Neural cell (in vitro differentiated cells): ENCODE measurements around the gene EFCAB8. TPM values are rescaled to one million over a fixed set of nuclear protein-coding genes. Genes with fewer than 3 reads are reported as not detected.

Experiments used
- H2AFZ ChIP-seq: fragments of 200-600, 300-800 bp; sonication (generic), shearing (Covaris generic); 2 replicates; pipeline ENCODE4 v1.6.0; 2014; ENCODE audit warnings: low read depth, mild to moderate bottlenecking, antibody characterized with exemption, low read length, moderate library complexity
- H3F3A ChIP-seq: fragments of 200-600 bp; shearing (Covaris generic); 2 replicates; pipeline ENCODE4 v1.6.1; 2016; ENCODE audit warnings: mild to moderate bottlenecking, moderate library complexity, mixed read lengths, antibody characterized with exemption, low read length; ENCODE audit not compliant: insufficient read depth, poor library complexity, severe bottlenecking
- H3K27ac ChIP-seq: fragments of 200-600, 300-800 bp; sonication (generic), shearing (Covaris generic); 2 replicates; pipeline ENCODE4 v1.5.1; 2014; ENCODE audit warnings: mild to moderate bottlenecking, low read length, moderate library complexity
- H3K27me3 ChIP-seq: fragments of 300-800, 200-600 bp; sonication (generic), shearing (Covaris generic); 2 replicates; pipeline ENCODE4 v1.6.0; 2014; ENCODE audit warnings: mild to moderate bottlenecking, low read depth, low read length, moderate library complexity; ENCODE audit not compliant: insufficient read depth
- H3K36me3 ChIP-seq: fragments of 300-800, 200-600 bp; sonication (generic), shearing (Covaris generic); 2 replicates; pipeline ENCODE4 v1.5.1; 2014; ENCODE audit warnings: mild to moderate bottlenecking, antibody characterized with exemption, low read length, moderate library complexity; ENCODE audit not compliant: insufficient read depth
- H3K4me2 ChIP-seq: fragments of 300-800, 200-600 bp; sonication (generic), shearing (Covaris generic); 2 replicates; pipeline ENCODE4 v1.6.0; 2014; ENCODE audit warnings: mild to moderate bottlenecking, low read length
- H3K4me3 ChIP-seq: fragments of 300-800, 200-600 bp; sonication (generic), shearing (Covaris generic); 2 replicates; pipeline ENCODE4 v1.5.1; 2014; ENCODE audit warnings: mild to moderate bottlenecking, low read length, moderate library complexity
- H3K79me2 ChIP-seq: fragments of 200-600 bp; shearing (Covaris generic); replicated peaks from 2 replicates; pipeline ENCODE4 v1.6.0; 2014; ENCODE audit warnings: mild to moderate bottlenecking, low read length, moderate library complexity; ENCODE audit not compliant: insufficient read depth
- H3K9ac ChIP-seq: fragments of 300-800, 200-600 bp; sonication (generic), shearing (Covaris generic); 2 replicates; pipeline ENCODE4 v1.6.1; 2016; ENCODE audit warnings: mild to moderate bottlenecking, low read length, mixed read lengths
- H3K9me2 ChIP-seq: fragments of 200-600 bp; shearing (Covaris generic); 2 replicates; pipeline ENCODE4 v1.6.1; 2016; ENCODE audit warnings: mild to moderate bottlenecking, low read length, mixed read lengths; ENCODE audit not compliant: insufficient read depth
- H3K9me3 ChIP-seq: fragments of 200-600, 300-800 bp; sonication (generic), shearing (Covaris generic); 2 replicates; pipeline ENCODE4 v1.6.1; 2016; ENCODE audit warnings: mild to moderate bottlenecking, mixed run types, low read length, moderate library complexity, mixed read lengths
- H4K20me1 ChIP-seq: fragments of 200-600 bp; shearing (Covaris generic); 2 replicates; pipeline ENCODE4 v1.6.1; 2016; ENCODE audit warnings: mild to moderate bottlenecking, mixed run types; ENCODE audit not compliant: insufficient read depth
- CTCF ChIP-seq: fragments of 450-650 bp; IDR thresholded peaks from 2 replicates; pipeline ENCODE4 v1.5.1; 2014; ENCODE audit warnings: antibody characterized with exemption, mild to moderate bottlenecking, moderate library complexity; ENCODE audit not compliant: poor library complexity, severe bottlenecking
- EZH2 ChIP-seq: fragments of 200-600, 300-800 bp; shearing (Covaris generic), sonication (generic); IDR thresholded peaks from 2 replicates; pipeline ENCODE4 v1.6.1; 2014; ENCODE audit warnings: antibody characterized with exemption, low read length, borderline replicate concordance, mild to moderate bottlenecking; ENCODE audit not compliant: insufficient read depth, poor library complexity, severe bottlenecking
- MXI1 ChIP-seq: fragments of 450-650 bp; conservative IDR thresholded peaks from 2 replicates; pipeline ENCODE4 v1.6.1; 2014; ENCODE audit warnings: antibody characterized with exemption, mild to moderate bottlenecking; ENCODE audit not compliant: poor library complexity, severe bottlenecking
- POLR2AphosphoS5 ChIP-seq: IDR thresholded peaks from 2 replicates; pipeline ENCODE4 v1.6.1; 2012
- RAD21 ChIP-seq: fragments of 450-650 bp; conservative IDR thresholded peaks from 2 replicates; pipeline ENCODE4 v1.6.1; 2014; ENCODE audit warnings: antibody characterized with exemption, mild to moderate bottlenecking, moderate library complexity
- REST ChIP-seq: IDR thresholded peaks from 2 replicates; pipeline ENCODE4 v1.6.1; 2012; ENCODE audit warnings: borderline replicate concordance
- SMC3 ChIP-seq: fragments of 450-650 bp; conservative IDR thresholded peaks from 2 replicates; pipeline ENCODE4 v1.6.1; 2014; ENCODE audit warnings: antibody characterized with exemption, mild to moderate bottlenecking, moderate library complexity; ENCODE audit not compliant: poor library complexity
- TAF1 ChIP-seq: IDR thresholded peaks from 2 replicates; pipeline ENCODE4 v1.6.1; 2012; ENCODE audit warnings: low read depth
- polyA minus RNA-seq: library from RNA; depleted of rRNA, polyadenylated mRNA; stranded (reverse); fragments of >200 nt; gene quantifications from 2 replicates; pipeline ENCODE4 v1.2.3, GENCODE V29; 2014
- polyA plus RNA-seq: library from polyadenylated mRNA; depleted of rRNA; stranded (reverse); fragments of >200 nt; gene quantifications from 2 replicates; pipeline ENCODE4 v1.2.3, GENCODE V29; 2014

EFCAB8 gene
- not detected in 2 replicates for polyA plus RNA-seq
- not detected in 2 replicates for polyA minus RNA-seq

- H3K4me3 ChIP-seq, result no peak within 1 kb of the TSS
- H3K4me2 ChIP-seq, result no peak within 1 kb of the TSS
- H4K20me1 ChIP-seq, result no peaks in the 10 kb centered on the region
- no peaks in the 10 kb centered on the region for H3K9me2 ChIP-seq
- no peaks in the 10 kb centered on the region for H3K36me3 ChIP-seq
- no peak within 1 kb of the TSS for H3K9ac ChIP-seq
- TF ChIP-seq REST, result no peak
- TF ChIP-seq POLR2AphosphoS5, result no peak
- TF ChIP-seq MXI1, result no peak
- TF ChIP-seq RAD21, result no peak
- no peak for TF ChIP-seq TAF1
- TF ChIP-seq EZH2, result no peak
- no peak within 1 kb of the TSS for H3K27ac ChIP-seq
- H2AFZ ChIP-seq, result no peak within 1 kb of the TSS
- no peaks in the 10 kb centered on the region for H3K27me3 ChIP-seq
- no peaks in the 10 kb centered on the region for H3K79me2 ChIP-seq
- no peaks in the 10 kb centered on the region for H3F3A ChIP-seq
- H3K9me3 ChIP-seq, result no peaks in the 10 kb centered on the region
Observed at GRCh38 chr20:32858701-32859372, at the start of gene EFCAB8. TSS of gene EFCAB8 (plus strand) at chr20:32858923. CDS start at chr20:32863793, 4,870 bp downstream.

GRCh38 chr20:32809907-32810306 is 48.8 kb upstream of the EFCAB8 start:
- no peak overlapping the region for H2AFZ ChIP-seq
- no peak overlapping the region for H3K4me2 ChIP-seq
- H3K27me3 ChIP-seq, result no peaks in the 10 kb centered on the region
- no peak overlapping the region for H3K4me3 ChIP-seq
- H3K27ac ChIP-seq, result no peak overlapping the region
- no peaks in the 10 kb centered on the region for H4K20me1 ChIP-seq
- no peaks in the 10 kb centered on the region for H3K9me2 ChIP-seq
- H3K9me3 ChIP-seq, result no peaks in the 10 kb centered on the region
- no peaks in the 10 kb centered on the region for H3F3A ChIP-seq
- no peak overlapping the region for H3K9ac ChIP-seq
- no peaks in the 10 kb centered on the region for H3K79me2 ChIP-seq
- TF ChIP-seq EZH2, result no peak
- TF ChIP-seq RAD21, result no peak
- TF ChIP-seq CTCF, result no peak
- no peak for TF ChIP-seq POLR2AphosphoS5
- TF ChIP-seq SMC3, result no peak
- no peak for TF ChIP-seq TAF1
- no peaks in the 10 kb centered on the region for H3K36me3 ChIP-seq
